Gastrocnemius medialis (tissue), 4 donors: Measurements from ENCODE around the gene TMEM253. TPM values are rescaled to one million over a fixed set of nuclear protein-coding genes. Genes with fewer than 3 reads are reported as not detected.

Experiments used
- ATAC-seq, 2 donors: fragments of 150-250 bp; one replicate each; pipeline ENCODE4 v1.9.1; 2016
- DNase-seq, 2 donors: peaks; one replicate each; pipeline ENCODE4 v3.0.0-alpha.2; 2019
- H3K27ac ChIP-seq, 4 donors: fragments of 200-600 bp; sonication (generic); 1 replicate in 1 of 4; 2 replicates in 3 of 4; pipeline ENCODE4 v1.5.1; 2016 to 2018; ENCODE audit warnings: mild to moderate bottlenecking in 2 of 4, moderate library complexity in 1 of 4
- H3K27me3 ChIP-seq, 3 donors: fragments of 200-600 bp; sonication (generic) in 2 of 3; 1 replicate in 1 of 3; 2 replicates in 2 of 3; pipeline versions ENCODE4 v1.5.1 to v1.6.0; 2016 to 2019; ENCODE audit warnings: mild to moderate bottlenecking in 1 of 3, moderate library complexity in 1 of 3
- H3K36me3 ChIP-seq, 2 donors: fragments of 200-600 bp; sonication (generic) in 1 of 2; one replicate each; pipeline ENCODE4 v1.5.1; 2017 to 2018
- H3K4me1 ChIP-seq, 2 donors: fragments of 200-600 bp; sonication (generic) in 1 of 2; one replicate each; pipeline ENCODE4 v1.5.1; 2016 to 2017; ENCODE audit warnings: mild to moderate bottlenecking in 2 of 2
- H3K4me3 ChIP-seq, 4 donors: fragments of 200-600 bp; sonication (generic) in 3 of 4; 1 replicate in 1 of 4; 2 replicates in 3 of 4; pipeline ENCODE4 v1.5.1; 2016 to 2019; ENCODE audit warnings: mild to moderate bottlenecking in 2 of 4
- H3K9me3 ChIP-seq, 3 donors: fragments of 200-600 bp; sonication (generic) in 2 of 3; 1 replicate in 1 of 3; 2 replicates in 2 of 3; pipeline ENCODE4 v1.5.1; 2016 to 2019
- POLR2A ChIP-seq, 2 donors: fragments of 450-650 bp; IDR thresholded peaks; one replicate each; pipeline ENCODE4 v1.6.1; 2017; ENCODE audit warnings: antibody characterized with exemption in 2 of 2, mild to moderate bottlenecking in 2 of 2, moderate library complexity in 2 of 2
- in situ Hi-C, 4 donors: fragments of 200-750 bp; cut with MboI; loops; one replicate each; pipeline versions ENCODE4 v1.15.0 to v1.8.0; 2017; ENCODE audit warnings: low sequenced_read_pairs in 4 of 4
- intact Hi-C: fragments of 100-400 bp; cut with DNase I; formaldehyde crosslinking; loops from one replicate; pipeline ENCODE4 v1.15.1; 2023; ENCODE audit warnings: low total_unique reads
- total RNA-seq, 4 donors: library from RNA; depleted of rRNA; stranded (reverse); fragments of >200 nt; gene quantifications; one replicate each; pipeline versions ENCODE4 v1.1.0 to v1.2.3, GENCODE V29; 2016
- TF ChIP-seq, protein P1 (sequence below), 5 experiments: fragments of 450-650 bp in 3 of 5; fragments of 200-600 bp in 2 of 5; sonication (generic) in 2 of 5; IDR thresholded peaks in 4 of 5; conservative IDR thresholded peaks in 1 of 5; 1 replicate in 4 of 5; 2 replicates in 1 of 5; pipeline ENCODE4 v1.5.1; 2016 to 2019; ENCODE audit warnings: antibody characterized with exemption in 5 of 5, mild to moderate bottlenecking in 3 of 5, moderate library complexity in 3 of 5

TMEM253 gene
- total RNA-seq, 4 donors from 2014 or later = 0.19 to 0.35 TPM; not detected in 2

DNA sequence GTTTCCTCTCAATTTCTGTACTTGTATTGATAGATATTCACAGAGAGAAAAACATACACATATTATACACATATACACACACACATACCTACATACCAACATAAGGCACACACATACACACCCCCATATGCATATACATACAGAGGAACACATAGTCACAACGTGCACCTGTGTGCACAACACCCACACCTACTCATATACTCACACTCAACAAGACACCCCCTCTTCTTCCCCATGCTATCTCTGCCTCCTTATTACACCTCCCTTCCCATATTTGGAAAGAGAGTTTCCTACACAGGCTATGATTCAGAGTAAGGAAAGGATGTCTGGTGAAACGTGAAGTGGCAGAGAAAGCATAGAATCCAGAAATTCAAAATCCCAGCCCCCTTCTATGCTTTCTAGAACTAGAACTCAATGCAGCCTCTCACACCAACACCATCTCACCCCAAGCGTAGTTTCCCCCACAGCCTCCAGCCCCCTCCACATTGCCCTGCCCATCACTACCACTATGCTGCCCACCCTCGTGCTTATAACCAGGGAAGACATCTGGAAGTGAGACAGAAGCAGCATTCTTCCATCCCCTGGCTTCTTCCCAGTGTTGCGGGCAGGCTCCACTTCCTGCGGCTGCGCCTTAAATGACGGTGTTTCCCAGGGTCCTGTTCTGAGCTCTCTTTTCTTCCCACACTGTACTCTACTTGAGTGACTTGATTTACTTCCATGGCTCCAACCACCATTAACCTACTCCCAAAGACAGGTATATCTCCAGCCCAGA is 40.8 kb upstream of the TMEM253 start:
- intact Hi-C loops (loop anchor here (5.0 kb wide), 1 partner anchor 37 kb away; the partner anchor contains the start of gene ZNF219), in situ Hi-C loops (loop anchor here in 1 of 4 donors (25.0 kb wide), 1 partner anchor 373 kb away; the partner anchor contains the start of genes ANG and RNASE4)
- H3K4me3 ChIP-seq = no peak overlapping the region
- no peak for ATAC-seq
- H3K27me3 ChIP-seq = no peaks in the 10 kb centered on the region
- DNase-seq = no peak
- H3K27ac ChIP-seq = no peak overlapping the region
- no peaks in the 10 kb centered on the region for H3K36me3 ChIP-seq
- H3K9me3 ChIP-seq = no peaks in the 10 kb centered on the region
- H3K4me1 ChIP-seq = no peaks in the 10 kb centered on the region
- no peak for TF ChIP-seq POLR2A (IDR thresholded peaks at IDR 0.05)
- TF ChIP-seq, protein P1, sequence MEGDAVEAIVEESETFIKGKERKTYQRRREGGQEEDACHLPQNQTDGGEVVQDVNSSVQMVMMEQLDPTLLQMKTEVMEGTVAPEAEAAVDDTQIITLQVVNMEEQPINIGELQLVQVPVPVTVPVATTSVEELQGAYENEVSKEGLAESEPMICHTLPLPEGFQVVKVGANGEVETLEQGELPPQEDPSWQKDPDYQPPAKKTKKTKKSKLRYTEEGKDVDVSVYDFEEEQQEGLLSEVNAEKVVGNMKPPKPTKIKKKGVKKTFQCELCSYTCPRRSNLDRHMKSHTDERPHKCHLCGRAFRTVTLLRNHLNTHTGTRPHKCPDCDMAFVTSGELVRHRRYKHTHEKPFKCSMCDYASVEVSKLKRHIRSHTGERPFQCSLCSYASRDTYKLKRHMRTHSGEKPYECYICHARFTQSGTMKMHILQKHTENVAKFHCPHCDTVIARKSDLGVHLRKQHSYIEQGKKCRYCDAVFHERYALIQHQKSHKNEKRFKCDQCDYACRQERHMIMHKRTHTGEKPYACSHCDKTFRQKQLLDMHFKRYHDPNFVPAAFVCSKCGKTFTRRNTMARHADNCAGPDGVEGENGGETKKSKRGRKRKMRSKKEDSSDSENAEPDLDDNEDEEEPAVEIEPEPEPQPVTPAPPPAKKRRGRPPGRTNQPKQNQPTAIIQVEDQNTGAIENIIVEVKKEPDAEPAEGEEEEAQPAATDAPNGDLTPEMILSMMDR (IDR thresholded peaks at IDR 0.05 in 4 of 5, conservative IDR thresholded peaks at IDR 0.05 in 1 of 5) = no peak

DNA sequence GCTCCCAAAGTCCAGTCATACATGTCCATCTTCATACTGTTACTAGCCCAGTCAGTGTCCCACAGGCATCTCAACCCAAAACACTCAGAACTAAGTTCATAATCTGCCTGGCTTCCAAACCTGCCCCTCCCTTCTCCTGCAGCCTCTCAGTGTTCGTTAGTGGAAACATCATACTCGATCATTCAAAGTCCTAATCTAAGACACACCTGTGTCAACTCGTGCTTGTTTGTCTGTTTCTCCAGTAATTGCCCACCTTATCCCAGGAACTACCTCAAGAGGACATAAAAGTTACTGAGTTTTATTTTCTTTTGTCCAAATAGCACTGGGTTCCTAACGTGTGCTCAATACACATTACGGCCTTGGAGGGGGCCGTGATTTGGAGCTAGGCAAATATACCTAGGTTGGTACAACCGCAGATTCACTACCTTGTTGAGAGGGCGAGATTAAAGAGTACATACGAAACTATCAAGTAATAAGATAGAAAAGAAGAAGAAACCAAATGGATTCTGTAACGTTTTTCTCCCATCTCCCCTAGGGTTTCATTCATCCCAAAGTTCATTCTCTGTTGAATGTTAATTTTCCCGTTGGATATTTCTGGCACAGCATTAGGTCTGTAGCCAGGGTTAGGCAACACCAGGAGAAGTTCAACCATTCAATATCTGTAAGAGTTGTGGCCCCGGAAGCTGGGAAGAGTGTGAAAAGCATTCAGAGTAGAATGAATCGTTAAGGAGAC is 40.1 kb upstream of the TMEM253 start:
- intact Hi-C loops (no loop called here), in situ Hi-C loops (loop anchor here in 1 of 4 donors (25.0 kb wide), 1 partner anchor 373 kb away; the partner anchor contains the start of genes ANG and RNASE4)
- DNase-seq (no peak), ATAC-seq (no peak)
- Histone ChIP-seq H3K4me3 (no peak overlapping the region), H3K4me1 (no peaks in the 10 kb centered on the region), H3K9me3 (no peaks in the 10 kb centered on the region), H3K27me3 (no peaks in the 10 kb centered on the region), H3K27ac (no peak overlapping the region), H3K36me3 (no peaks in the 10 kb centered on the region)
- TF ChIP-seq, protein P1 (IDR thresholded peaks at IDR 0.05 in 4 of 5, conservative IDR thresholded peaks at IDR 0.05 in 1 of 5) = no peak
- TF ChIP-seq POLR2A (IDR thresholded peaks at IDR 0.05) = no peak

DNA sequence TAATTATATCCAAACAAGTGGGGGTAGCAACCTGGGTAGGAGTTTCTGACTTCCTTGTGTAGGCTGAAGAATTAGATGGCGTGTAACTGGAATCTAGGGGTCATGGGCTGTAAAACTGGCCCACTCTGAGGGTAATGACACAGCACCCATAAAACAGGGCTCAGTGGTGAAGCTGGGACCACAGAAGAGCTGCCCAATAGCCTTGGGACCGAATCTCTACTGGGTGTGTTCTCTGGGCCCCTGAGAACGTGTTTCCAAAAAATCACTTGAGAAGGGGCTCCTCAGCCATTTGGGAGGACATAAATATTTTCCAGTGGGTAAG is 39.6 kb upstream of the TMEM253 start:
- no peak overlapping the region for H3K27ac ChIP-seq
- DNase-seq = no peak
- H3K27me3 ChIP-seq = no peaks in the 10 kb centered on the region
- no peak overlapping the region for H3K4me3 ChIP-seq
- TF ChIP-seq, protein P1 (IDR thresholded peaks at IDR 0.05 in 4 of 5, conservative IDR thresholded peaks at IDR 0.05 in 1 of 5) = no peak
- TF ChIP-seq POLR2A (IDR thresholded peaks at IDR 0.05) = no peak
- no peak for ATAC-seq
- H3K36me3 ChIP-seq = no peaks in the 10 kb centered on the region
- in situ Hi-C loops (loop anchor here in 1 of 4 donors (25.0 kb wide), 1 partner anchor 374 kb away; the partner anchor contains the start of genes ANG and RNASE4), intact Hi-C loops (no loop called here)
- no peaks in the 10 kb centered on the region for H3K4me1 ChIP-seq
- no peaks in the 10 kb centered on the region for H3K9me3 ChIP-seq

DNA sequence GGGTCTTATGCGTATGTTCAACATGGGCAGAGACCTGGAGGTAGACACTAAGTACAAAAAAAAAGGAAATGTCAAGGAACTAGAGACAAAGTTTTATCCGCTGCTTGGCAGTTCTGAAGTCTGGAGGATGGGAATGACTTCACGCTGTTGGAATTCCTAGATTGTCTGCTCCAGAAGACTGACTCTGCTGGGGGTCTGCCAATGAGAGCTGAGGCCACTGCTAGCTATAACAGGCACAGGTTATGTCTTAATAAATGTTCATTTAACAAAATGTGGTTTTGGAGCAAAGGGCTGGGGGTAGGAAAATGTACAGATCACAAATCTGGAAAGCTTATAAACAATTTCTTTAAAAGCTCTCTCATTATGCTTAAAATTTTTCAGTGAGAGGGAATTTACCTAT is 37.4 kb upstream of the TMEM253 start:
- Histone ChIP-seq H3K9me3 (no peaks in the 10 kb centered on the region), H3K36me3 (no peaks in the 10 kb centered on the region), H3K27ac (no peak overlapping the region), H3K27me3 (no peaks in the 10 kb centered on the region), H3K4me1 (peaks cover under 1 to 1% of the 10 kb centered on the region in 2 donors), H3K4me3 (no peak overlapping the region)
- in situ Hi-C loops = loop anchor here in 1 of 4 donors (25.0 kb wide), 1 partner anchor 376 kb away; the partner anchor contains the start of genes ANG and RNASE4
- TF ChIP-seq, protein P1 (IDR thresholded peaks at IDR 0.05 in 4 of 5, conservative IDR thresholded peaks at IDR 0.05 in 1 of 5) = no peak
- TF ChIP-seq POLR2A (IDR thresholded peaks at IDR 0.05) = no peak
- DNase-seq (peak in 1 of 2 donors; percentile 42), ATAC-seq (peak; percentile 73 to 81)
- intact Hi-C loops = no loop called here
